HG03025 (cell line): ENCODE results near the gene TAS2R20.
"Not testable (repeated sequence)": the region's sequence is repeated elsewhere in the genome, so short reads cannot be mapped to it uniquely, and the experiment has no call there.

ENCODE experiments used
- ATAC-seq: cut with Tn5 transposase; IDR thresholded peaks from one replicate; pipeline ENCODE4 v1.9.1; 2021; ENCODE audit warnings: mild to moderate bottlenecking, moderate library complexity; ENCODE audit not compliant: unreplicated experiment, low FRiP score

Gene TAS2R20

GRCh38 chr12:10998204-10998603, at the start of gene TAS2R20:
TSS of gene TAS2R20 (minus strand) at chr12:10998304. CDS start at chr12:10997875, 429 bp downstream.
- ATAC-seq, result no peak

- ATAC-seq, result not testable (repeated sequence)
Observed at GRCh38 chr12:11041366-11041765, 43.3 kb upstream of the TAS2R20 start.

- ATAC-seq, result no peak
Observed at GRCh38 chr12:11040162-11040561, 42.1 kb upstream of the TAS2R20 start.

GRCh38 chr12:11039171-11039570, 41.1 kb upstream of the TAS2R20 start:
- no peak for ATAC-seq

- ATAC-seq, result not testable (repeated sequence)
Observed at GRCh38 chr12:11033959-11034358, 35.9 kb upstream of the TAS2R20 start.

GRCh38 chr12:11031307-11031706, 33.2 kb upstream of the TAS2R20 start, which contains the start of gene TAS2R31:
TSS of gene TAS2R31 (minus strand) at chr12:11031407. CDS start at chr12:11031335, 72 bp downstream.
- ATAC-seq, result no peak

GRCh38 chr12:11026118-11026517, 28.0 kb upstream of the TAS2R20 start:
- no peak for ATAC-seq

- ATAC-seq, result no peak
Observed at GRCh38 chr12:11023387-11023786, 25.3 kb upstream of the TAS2R20 start.

- no peak for ATAC-seq
Observed at GRCh38 chr12:11022520-11022919, 24.4 kb upstream of the TAS2R20 start, which contains the start of gene TAS2R19. TSS of gene TAS2R19 (minus strand) at chr12:11022620. CDS start at chr12:11022571, 49 bp downstream.

GRCh38 chr12:11016937-11017336, 18.8 kb upstream of the TAS2R20 start:
- no peak for ATAC-seq

- ATAC-seq, result no peak
Observed at GRCh38 chr12:11015775-11016430, 17.8 kb upstream of the TAS2R20 start.

GRCh38 chr12:11014234-11014633, 16.1 kb upstream of the TAS2R20 start:
- ATAC-seq, result no peak

- no peak for ATAC-seq
Observed at GRCh38 chr12:11007608-11008007, 9.5 kb upstream of the TAS2R20 start.

GRCh38 chr12:10994307-10994706, 3.8 kb downstream of the TAS2R20 start:
- ATAC-seq, result no peak

GRCh38 chr12:10989107-10989506, 9.0 kb downstream of the TAS2R20 start:
- ATAC-seq, result no peak

- no peak for ATAC-seq
Observed at GRCh38 chr12:10986812-10987211, 11.3 kb downstream of the TAS2R20 start, which contains the start of gene TAS2R50. TSS of gene TAS2R50 (minus strand) at chr12:10986912. CDS start at chr12:10986860, 52 bp downstream.

- ATAC-seq, result no peak
Observed at GRCh38 chr12:10982244-10982643, 15.9 kb downstream of the TAS2R20 start.

GRCh38 chr12:10974965-10975364, 23.1 kb downstream of the TAS2R20 start:
- no peak for ATAC-seq

- ATAC-seq, result no peak
Observed at GRCh38 chr12:10968765-10969456, 29.2 kb downstream of the TAS2R20 start.

- ATAC-seq, result no peak
Observed at GRCh38 chr12:10967409-10967808, 30.7 kb downstream of the TAS2R20 start.

GRCh38 chr12:10966314-10966713, 31.8 kb downstream of the TAS2R20 start:
- ATAC-seq, result no peak

- ATAC-seq, result no peak
Observed at GRCh38 chr12:10965476-10965875, 32.6 kb downstream of the TAS2R20 start.
